ENCODE measurements around the gene SRXN1.

The SRXN1 gene

GRCh38 chr20:675033-675452 lies 22.0 kb upstream of the SRXN1 start:
- H3K9me3 ChIP-seq (ENCODE audit: control insufficient read depth, insufficient read depth, low read depth, low read length), result no peaks in the 10 kb centered on the region
- no peaks in the 10 kb centered on the region for H3K36me3 ChIP-seq (ENCODE audit: control insufficient read depth in 2 of 2, insufficient read depth in 1 of 2, low read length in 2 of 2)
- ChIA-PET CTCF (interaction anchor here (0.8 to 1.4 kb wide), 3 partner anchors 10 to 64 kb away, joined by 3 to 4 read pairs (median 3); no protein-coding TSS in a partner anchor), POLR2A (no interaction called here)
- TF ChIP-seq EGR2 (tag by site-specific recombination; IDR thresholded peaks at IDR 0.05; ENCODE audit: low read depth) (peak; percentile 74; the same call in 1 of the 2 replicates), ZBTB8A (tag by site-specific recombination; IDR thresholded peaks at IDR 0.05) (0 out of 2 replicates have a peak, but pooled peaks have one; percentile 15), ZNF112 (tag by site-specific recombination; IDR thresholded peaks at IDR 0.05) (no peak), KLF16 (tag by site-specific recombination; IDR thresholded peaks at IDR 0.05) (no peak)
- H3K4me3 ChIP-seq (ENCODE audit: low read depth, low read length), result no peak overlapping the region; the same call in 1 of the 2 replicates
- no peak overlapping the region for H3K27ac ChIP-seq (ENCODE audit: extremely low read depth, low read depth, low read length)
- H3K4me1 ChIP-seq (ENCODE audit: control insufficient read depth, insufficient read depth, low read length), result peaks cover 6% of the 10 kb centered on the region

- H3K36me3 ChIP-seq (ENCODE audit: control insufficient read depth in 2 of 2, insufficient read depth in 1 of 2, low read length in 2 of 2), result no peaks in the 10 kb centered on the region
- ChIA-PET CTCF (interaction anchor here (0.7 to 0.8 kb wide), 2 partner anchors 34 to 57 kb away, joined by 3 read pairs; no protein-coding TSS in a partner anchor), POLR2A (no interaction called here)
- H3K4me1 ChIP-seq (ENCODE audit: control insufficient read depth, insufficient read depth, low read length), result peaks cover 6% of the 10 kb centered on the region
- no peaks in the 10 kb centered on the region for H3K9me3 ChIP-seq (ENCODE audit: control insufficient read depth, insufficient read depth, low read depth, low read length)
- no peak overlapping the region for H3K27ac ChIP-seq (ENCODE audit: extremely low read depth, low read depth, low read length)
- TF ChIP-seq ZNF76 (tag by site-specific recombination; IDR thresholded peaks at IDR 0.05; ENCODE audit: borderline replicate concordance, low read depth), result no peak
- TF ChIP-seq FEZF1 (tag by site-specific recombination; IDR thresholded peaks at IDR 0.05), result no peak
- no peak for TF ChIP-seq ZSCAN18 (tag by site-specific recombination; IDR thresholded peaks at IDR 0.05)
- 0 out of 2 replicates have a peak, but pooled peaks have one; percentile 22 for TF ChIP-seq PRDM10 (tag by site-specific recombination; IDR thresholded peaks at IDR 0.05)
- no peak for TF ChIP-seq ZNF302 (tag by site-specific recombination; IDR thresholded peaks at IDR 0.05; ENCODE audit: low read depth)
- no peak for TF ChIP-seq ZNF23 (tag by site-specific recombination; IDR thresholded peaks at IDR 0.05; ENCODE audit: borderline replicate concordance)
- H3K4me3 ChIP-seq (ENCODE audit: low read depth, low read length), result no peak overlapping the region
Observed at GRCh38 chr20:673603-674001, 20.6 kb upstream of the SRXN1 start.

- Histone ChIP-seq H3K4me1 (ENCODE audit: control insufficient read depth, insufficient read depth, low read length) (peaks cover 6% of the 10 kb centered on the region), H3K36me3 (ENCODE audit: control insufficient read depth in 2 of 2, insufficient read depth in 1 of 2, low read length in 2 of 2) (no peaks in the 10 kb centered on the region), H3K4me3 (ENCODE audit: low read depth, low read length) (no peak overlapping the region), H3K9me3 (ENCODE audit: control insufficient read depth, insufficient read depth, low read depth, low read length) (no peaks in the 10 kb centered on the region), H3K27ac (ENCODE audit: extremely low read depth, low read depth, low read length) (no peak overlapping the region)
- POLR2A ChIA-PET, result interaction anchor here (0.7 kb wide), 1 partner anchor 69 kb away, joined by 3 read pairs; no protein-coding TSS in a partner anchor
- TF ChIP-seq GLIS1 (tag by site-specific recombination; IDR thresholded peaks at IDR 0.05) (peak; percentile 40; the same call in 1 of the 2 replicates), ZNF660 (tag by site-specific recombination; IDR thresholded peaks at IDR 0.05) (no peak), FEZF1 (tag by site-specific recombination; IDR thresholded peaks at IDR 0.05) (no peak)
- CTCF ChIA-PET, result interaction anchor here (0.7 to 0.8 kb wide), 3 partner anchors 29 to 43 kb away, joined by 3 read pairs; no protein-coding TSS in a partner anchor
Observed at GRCh38 chr20:672963-673602, 20.1 kb upstream of the SRXN1 start.

Measured in HEK293 (cell line).